ENCODE results near the gene SLC6A17. TPM values are rescaled to one million over a fixed set of nuclear protein-coding genes. Genes with fewer than 3 reads are reported as not detected.

SLC6A17 gene
- under 1 TPM in 4 of 7 donors, not detected in 3; 0.05 to 0.15 (median 0.05) TPM for total RNA-seq
- polyA plus RNA-seq, result under 1 TPM; 0.03 to 0.06 TPM
- long read RNA-seq, donor 1, result 0 reads
- long read RNA-seq, donor 2, result 0 reads
- long read RNA-seq, donor 3, result 0 reads

DNA sequence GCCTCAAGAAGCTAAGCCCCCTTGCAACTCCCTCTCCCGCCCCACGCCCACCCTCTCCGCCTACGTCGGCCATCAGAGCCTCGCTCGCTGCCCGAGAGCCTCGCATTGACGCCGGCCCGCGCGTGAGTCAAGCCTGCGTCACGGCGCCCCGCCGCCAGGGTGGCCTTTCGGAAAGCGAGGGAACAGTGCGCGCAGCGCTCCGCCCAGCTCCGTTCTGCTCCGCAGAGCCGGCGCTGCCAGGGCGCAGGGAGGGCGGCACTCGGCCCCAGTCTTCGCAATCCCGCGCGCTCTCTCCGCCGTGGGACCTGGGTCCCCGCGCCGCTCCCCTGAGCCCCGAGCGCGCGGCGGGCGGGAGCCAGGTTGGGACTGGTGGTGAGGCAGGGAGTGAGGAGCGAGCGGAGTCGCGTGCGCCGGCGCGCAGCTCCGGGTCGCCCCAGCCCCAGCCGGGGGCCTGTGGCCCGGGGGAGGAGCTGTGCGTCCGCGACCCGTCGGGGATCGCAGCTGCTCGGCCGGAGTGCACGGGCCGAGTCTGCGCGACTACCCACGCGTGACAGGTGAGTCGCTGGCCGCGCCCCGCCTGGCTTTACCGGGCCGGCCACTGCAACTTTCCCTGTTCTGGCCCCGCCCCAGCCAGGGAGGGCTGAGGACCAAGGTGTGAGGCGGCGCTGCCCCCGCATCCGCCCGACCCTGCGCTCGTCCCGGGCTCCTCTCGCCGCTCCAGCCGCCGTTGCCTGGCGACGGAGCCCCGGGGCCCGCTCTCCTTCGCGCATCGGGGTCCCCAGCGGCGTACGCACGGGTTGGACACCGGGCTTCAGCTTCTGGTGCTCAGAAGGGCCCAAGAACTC, at the start of gene SLC6A17:
SLC6A17 (plus strand) TSS at position 165 of the 845 bp plus-strand sequence. CDS start 16,436 bp downstream, outside the sequence.
- Histone ChIP-seq H3K27ac (no peak within 1 kb of the TSS), H3K27me3 (no peaks in the 10 kb centered on the region), H3K36me3 (no peaks in the 10 kb centered on the region), H3K4me1 (ENCODE audit: insufficient read depth) (no peaks in the 10 kb centered on the region), H3K9me3 (no peaks in the 10 kb centered on the region), H3K4me3 (no peak within 1 kb of the TSS)
- no peak for DNase-seq
- 0 to 1% (median 1%) methylated on average over 57 to 104 of the region's 104 CpGs for WGBS, 3 donors
- intact Hi-C loops (cut with DNase I), result no loop called here
- TF ChIP-seq, protein P1, sequence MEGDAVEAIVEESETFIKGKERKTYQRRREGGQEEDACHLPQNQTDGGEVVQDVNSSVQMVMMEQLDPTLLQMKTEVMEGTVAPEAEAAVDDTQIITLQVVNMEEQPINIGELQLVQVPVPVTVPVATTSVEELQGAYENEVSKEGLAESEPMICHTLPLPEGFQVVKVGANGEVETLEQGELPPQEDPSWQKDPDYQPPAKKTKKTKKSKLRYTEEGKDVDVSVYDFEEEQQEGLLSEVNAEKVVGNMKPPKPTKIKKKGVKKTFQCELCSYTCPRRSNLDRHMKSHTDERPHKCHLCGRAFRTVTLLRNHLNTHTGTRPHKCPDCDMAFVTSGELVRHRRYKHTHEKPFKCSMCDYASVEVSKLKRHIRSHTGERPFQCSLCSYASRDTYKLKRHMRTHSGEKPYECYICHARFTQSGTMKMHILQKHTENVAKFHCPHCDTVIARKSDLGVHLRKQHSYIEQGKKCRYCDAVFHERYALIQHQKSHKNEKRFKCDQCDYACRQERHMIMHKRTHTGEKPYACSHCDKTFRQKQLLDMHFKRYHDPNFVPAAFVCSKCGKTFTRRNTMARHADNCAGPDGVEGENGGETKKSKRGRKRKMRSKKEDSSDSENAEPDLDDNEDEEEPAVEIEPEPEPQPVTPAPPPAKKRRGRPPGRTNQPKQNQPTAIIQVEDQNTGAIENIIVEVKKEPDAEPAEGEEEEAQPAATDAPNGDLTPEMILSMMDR (IDR thresholded peaks at IDR 0.05), result no peak
- no peak for TF ChIP-seq POLR2A (IDR thresholded peaks at IDR 0.05)
- TF ChIP-seq EP300 (IDR thresholded peaks at IDR 0.05), result no peak

DNA sequence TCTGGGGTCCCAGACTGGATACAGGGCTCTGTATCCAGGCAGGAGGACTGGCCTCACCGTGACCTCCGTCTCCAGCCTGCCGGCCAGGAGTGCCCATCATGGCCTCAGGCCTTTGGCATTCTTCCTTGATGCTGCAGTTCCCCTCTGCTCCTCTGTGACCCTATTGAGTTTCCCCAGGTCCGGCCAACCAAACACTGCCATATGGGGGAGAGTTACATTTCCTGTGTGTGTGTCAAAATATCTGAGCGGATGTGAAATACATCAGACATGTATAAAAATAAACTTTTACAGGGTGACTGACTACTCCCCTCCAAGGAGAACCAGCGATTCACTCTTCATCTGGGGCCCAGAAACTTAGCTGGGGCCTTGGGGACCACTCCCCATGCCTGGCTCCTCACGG, 48.2 kb upstream of the SLC6A17 start:
- Histone ChIP-seq H3K4me3 (no peak overlapping the region), H3K9me3 (no peaks in the 10 kb centered on the region), H3K4me1 (ENCODE audit: insufficient read depth) (no peaks in the 10 kb centered on the region), H3K27ac (no peak overlapping the region), H3K27me3 (no peaks in the 10 kb centered on the region), H3K36me3 (no peaks in the 10 kb centered on the region)
- intact Hi-C loops (cut with DNase I), result loop anchor here in 2 of 4 donors (10.0 kb wide), 2 partner anchors 47 to 327 kb away; no protein-coding TSS in a partner anchor
- DNase-seq, result no peak
- 57 to 63% (median 57%) methylated on average over 7 of the region's 7 CpGs for WGBS, 3 donors
- TF ChIP-seq EP300 (IDR thresholded peaks at IDR 0.05) (no peak), POLR2A (IDR thresholded peaks at IDR 0.05) (no peak)
- TF ChIP-seq, protein P1 (IDR thresholded peaks at IDR 0.05), result no peak

DNA sequence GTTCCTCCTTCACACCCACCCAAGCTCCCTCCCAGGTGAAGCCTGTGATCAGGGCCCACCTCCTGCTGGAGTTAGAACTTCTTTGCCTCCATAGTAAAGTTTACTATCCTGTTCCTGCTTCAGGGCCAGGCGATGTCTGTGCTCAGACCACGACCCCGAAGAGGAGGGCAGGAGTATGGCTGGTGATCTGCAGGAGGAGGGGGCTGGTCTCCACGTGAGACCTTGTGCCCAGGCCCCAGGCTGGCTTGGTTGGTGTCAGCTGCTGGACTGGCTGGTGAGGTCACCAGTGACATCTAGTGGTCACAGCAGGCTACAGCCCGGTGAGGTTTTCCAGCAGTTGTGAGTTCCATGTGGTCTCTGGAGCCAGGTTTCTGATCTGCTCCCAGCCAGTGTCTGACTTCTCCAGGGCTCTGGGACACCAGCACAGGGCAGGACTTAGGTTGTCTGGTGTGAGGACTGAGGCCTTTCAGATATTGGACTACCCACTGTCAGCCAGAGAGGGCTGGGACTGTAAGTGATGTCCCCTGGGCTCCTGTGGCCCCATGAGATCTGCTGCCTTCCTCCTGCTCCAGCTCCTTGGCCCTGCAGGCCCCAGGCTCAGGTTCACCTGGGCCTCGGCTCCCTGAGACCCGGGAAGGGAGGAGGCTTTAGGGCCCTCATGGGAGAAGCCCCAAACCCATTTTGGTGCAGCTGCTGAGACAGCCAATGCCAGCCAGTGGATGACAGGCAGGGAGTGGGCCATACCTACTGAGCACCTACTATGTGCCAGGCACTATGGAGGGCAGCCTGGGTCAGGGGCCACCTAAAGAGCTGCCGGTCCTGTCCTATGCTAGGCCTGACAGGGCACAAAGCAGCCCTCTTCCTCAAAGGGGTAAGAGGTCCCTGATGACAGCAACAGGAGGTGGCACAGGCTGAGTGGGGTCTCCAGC, 44.0 kb upstream of the SLC6A17 start:
- Histone ChIP-seq H3K27me3 (no peaks in the 10 kb centered on the region), H3K4me1 (ENCODE audit: insufficient read depth) (no peaks in the 10 kb centered on the region), H3K27ac (no peak overlapping the region), H3K9me3 (no peaks in the 10 kb centered on the region), H3K4me3 (no peak overlapping the region), H3K36me3 (no peaks in the 10 kb centered on the region)
- peak; percentile 63 to 80 (median 76) for DNase-seq
- 16 to 21% (median 16%) methylated on average over 8 of the region's 8 CpGs for WGBS, 3 donors
- intact Hi-C loops (cut with DNase I), result loop anchor here (5.0 to 10.0 kb wide), 4 partner anchors 51 to 331 kb away; no protein-coding TSS in a partner anchor
- TF ChIP-seq EP300 (IDR thresholded peaks at IDR 0.05), result no peak
- TF ChIP-seq POLR2A (IDR thresholded peaks at IDR 0.05), result no peak
- TF ChIP-seq, protein P1 (IDR thresholded peaks at IDR 0.05), result peak; percentile 84 to 93 (median 85)

DNA sequence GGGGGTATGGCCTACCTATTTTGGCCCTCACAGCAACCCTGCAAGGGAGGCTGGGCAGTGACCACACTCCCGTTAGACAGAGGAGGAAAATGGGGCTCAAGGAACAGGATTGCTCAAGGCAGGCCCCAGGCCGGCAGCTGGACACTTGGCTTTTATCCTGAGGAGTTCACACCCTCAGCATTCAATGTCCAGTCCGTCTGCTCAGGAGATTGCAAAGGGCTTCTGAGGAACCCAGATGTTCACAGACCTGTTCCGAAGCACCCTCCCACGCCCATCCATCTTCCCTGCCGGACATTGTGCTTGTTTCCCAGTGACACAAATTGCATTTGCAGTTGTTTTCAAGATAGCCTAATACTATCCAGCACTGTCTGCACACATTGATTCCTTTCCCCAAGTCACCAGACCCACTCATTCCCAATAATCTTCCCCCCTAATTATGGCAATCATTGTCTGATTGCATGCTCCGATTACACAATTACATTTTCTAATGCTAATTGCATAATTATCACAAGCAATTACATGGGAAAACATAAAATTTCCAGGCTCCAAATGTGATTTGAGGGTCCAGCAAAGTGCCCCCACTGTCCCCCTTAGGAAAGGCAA, 42.3 kb upstream of the SLC6A17 start:
- WGBS, 3 donors, result 22 to 33% (median 24%) methylated on average over 7 of the region's 7 CpGs
- Histone ChIP-seq H3K36me3 (no peaks in the 10 kb centered on the region), H3K27me3 (no peaks in the 10 kb centered on the region), H3K27ac (no peak overlapping the region), H3K9me3 (no peaks in the 10 kb centered on the region), H3K4me3 (no peak overlapping the region), H3K4me1 (ENCODE audit: insufficient read depth) (no peaks in the 10 kb centered on the region)
- intact Hi-C loops (cut with DNase I), result loop anchor here (5.0 to 10.0 kb wide), 4 partner anchors 53 to 333 kb away; no protein-coding TSS in a partner anchor
- TF ChIP-seq, protein P1 (IDR thresholded peaks at IDR 0.05), result no peak
- TF ChIP-seq POLR2A (IDR thresholded peaks at IDR 0.05) (no peak), EP300 (IDR thresholded peaks at IDR 0.05) (no peak)
- no peak for DNase-seq
